Skeletal muscle tissue (tissue), 4 donors: Measurements from ENCODE around the gene RAB22A. TPM values are rescaled to one million over a fixed set of nuclear protein-coding genes. Genes with fewer than 3 reads are reported as not detected.

ENCODE experiments used
- H3K27ac ChIP-seq: one replicate; pipeline ENCODE4 v1.7.0; 2013; ENCODE audit warnings: mild to moderate bottlenecking, low read depth, low read length, inconsistent platforms
- H3K27me3 ChIP-seq, 3 donors: one replicate each; pipeline ENCODE4 v1.7.0; 2013; ENCODE audit warnings: low read length in 3 of 3; ENCODE audit not compliant: control insufficient read depth in 3 of 3, insufficient read depth in 3 of 3
- H3K36me3 ChIP-seq, 3 donors: one replicate each; pipeline ENCODE4 v1.7.0; 2013; ENCODE audit warnings: low read length in 3 of 3; ENCODE audit not compliant: control insufficient read depth in 3 of 3, insufficient read depth in 3 of 3
- H3K4me1 ChIP-seq, 3 donors: one replicate each; pipeline ENCODE4 v1.7.0; 2013; ENCODE audit warnings: low read length in 3 of 3, mild to moderate bottlenecking in 3 of 3; ENCODE audit not compliant: control insufficient read depth in 3 of 3, insufficient read depth in 3 of 3
- H3K4me3 ChIP-seq, 3 donors: one replicate each; pipeline ENCODE4 v1.7.0; 2013; ENCODE audit warnings: low read length in 3 of 3
- H3K9ac ChIP-seq, 3 donors: one replicate each; pipeline ENCODE4 v1.7.0; 2013; ENCODE audit warnings: low read length in 3 of 3, mild to moderate bottlenecking in 3 of 3, moderate library complexity in 2 of 3, low read depth in 1 of 3
- H3K9me3 ChIP-seq, 3 donors: one replicate each; pipeline ENCODE4 v1.7.0; 2013; ENCODE audit warnings: low read length in 3 of 3; ENCODE audit not compliant: control insufficient read depth in 3 of 3
- total RNA-seq: library from RNA; depleted of rRNA; stranded (reverse); fragments of >200 nt; gene quantifications from one replicate; pipeline ENCODE4 v1.2.3, GENCODE V29; 2014
- donor health status: Osteomylitis.

Gene RAB22A
- total RNA-seq, 1 donor from 2014 or later, result 10.4 TPM

DNA sequence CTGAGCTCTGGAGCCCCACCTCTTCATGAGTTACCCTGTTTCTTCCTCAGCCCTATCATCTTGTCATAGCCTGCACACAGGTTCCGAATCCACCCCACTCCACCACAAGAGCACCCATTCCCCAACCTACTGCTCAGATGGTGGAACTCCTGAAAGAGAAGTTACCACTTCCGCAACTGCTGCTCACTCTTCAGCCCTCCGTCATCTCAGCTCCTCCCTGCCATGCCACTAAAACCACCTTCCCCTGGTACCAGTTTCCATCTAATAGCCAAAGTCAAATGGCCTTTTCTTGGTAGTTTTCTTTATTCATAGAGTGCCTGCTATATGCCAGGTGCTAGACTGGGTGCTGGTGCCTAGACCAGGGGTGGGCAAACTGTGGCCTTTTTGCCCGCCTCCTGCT lies 3.9 kb downstream of the RAB22A start:
- H3K9me3 ChIP-seq, result no peaks in the 10 kb centered on the region
- H3K36me3 ChIP-seq, result peaks cover 23 to 34% (median 23%) of the 10 kb centered on the region in 3 donors
- H3K9ac ChIP-seq, result peak overlapping the region in 1 of 3 donors; percentile 16
- no peak overlapping the region for H3K27ac ChIP-seq
- H3K4me3 ChIP-seq, result no peak overlapping the region
- H3K4me1 ChIP-seq, result peaks cover 0 to 11% (median 4%) of the 10 kb centered on the region in 3 donors
- H3K27me3 ChIP-seq, result no peaks in the 10 kb centered on the region

DNA sequence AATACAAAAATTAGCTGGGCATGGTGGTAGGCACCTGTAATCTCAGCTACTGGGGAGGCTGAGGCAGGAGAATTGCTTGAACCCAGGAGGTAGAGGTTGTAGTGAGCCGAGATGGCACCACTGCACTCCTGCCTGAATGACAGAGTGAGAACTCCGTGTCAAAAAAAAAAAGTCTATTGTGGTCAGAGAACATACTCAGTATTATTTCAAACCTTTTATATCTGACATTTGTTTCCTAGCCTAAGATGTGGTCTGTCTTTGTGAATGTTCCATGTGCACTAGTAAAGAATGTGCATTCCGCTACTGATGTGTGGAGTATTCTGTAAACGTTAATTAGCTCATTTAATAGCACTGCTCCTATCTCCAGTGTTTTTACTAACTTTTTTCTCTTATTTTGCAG lies 11.7 kb downstream of the RAB22A start:
- Histone ChIP-seq H3K9me3 (no peaks in the 10 kb centered on the region), H3K9ac (no peak overlapping the region), H3K27me3 (no peaks in the 10 kb centered on the region), H3K4me1 (no peaks in the 10 kb centered on the region), H3K4me3 (no peak overlapping the region), H3K27ac (no peak overlapping the region), H3K36me3 (peaks cover 2 to 5% (median 5%) of the 10 kb centered on the region in 3 donors)

DNA sequence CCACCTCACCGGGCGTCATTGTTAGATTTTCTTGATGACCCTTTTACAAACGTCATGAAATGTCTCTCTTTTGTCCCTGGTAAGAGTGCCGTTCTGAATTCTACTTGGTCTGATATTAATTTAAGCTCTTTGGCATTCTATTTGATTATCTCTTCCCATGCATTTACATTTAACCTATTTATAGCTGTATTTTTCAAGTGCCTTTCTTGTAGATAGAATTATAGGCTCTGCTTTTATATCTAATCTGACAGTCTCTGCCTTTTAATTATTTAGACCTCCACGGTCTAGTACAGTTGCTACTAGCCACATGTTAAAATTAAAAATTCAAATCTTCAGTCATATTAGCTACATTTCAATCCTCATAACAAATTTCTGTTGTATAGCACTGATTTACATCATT lies 12.6 kb downstream of the RAB22A start:
- H3K9ac ChIP-seq, result peak overlapping the region in 1 of 3 donors; percentile 20
- no peaks in the 10 kb centered on the region for H3K27me3 ChIP-seq
- no peaks in the 10 kb centered on the region for H3K9me3 ChIP-seq
- H3K4me3 ChIP-seq, result no peak overlapping the region
- no peaks in the 10 kb centered on the region for H3K36me3 ChIP-seq
- peaks cover 0 to under 1% (median 0%) of the 10 kb centered on the region in 3 donors for H3K4me1 ChIP-seq
- H3K27ac ChIP-seq, result no peak overlapping the region

DNA sequence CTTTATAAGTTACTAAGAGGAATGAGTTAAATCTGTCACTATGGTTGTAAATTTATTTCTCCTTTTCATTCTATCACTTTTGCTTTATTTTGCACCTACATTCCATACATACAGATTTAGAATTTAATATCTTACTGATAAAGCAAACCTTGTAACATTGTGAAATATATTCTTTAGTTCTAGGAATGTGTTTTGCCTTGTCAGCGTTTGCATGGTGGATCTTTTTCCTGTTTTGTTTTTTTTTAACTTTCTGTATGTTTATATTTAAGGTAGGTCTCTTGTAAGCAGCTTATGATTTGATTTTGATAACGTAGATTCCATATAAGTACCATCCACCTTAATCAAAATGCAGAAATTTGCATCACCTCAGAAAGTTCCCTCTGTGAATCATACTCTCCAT lies 16.4 kb downstream of the RAB22A start:
- H3K9me3 ChIP-seq, result no peaks in the 10 kb centered on the region
- peaks cover 7 to 20% (median 8%) of the 10 kb centered on the region in 3 donors for H3K4me1 ChIP-seq
- no peaks in the 10 kb centered on the region for H3K36me3 ChIP-seq
- H3K27ac ChIP-seq, result no peak overlapping the region
- no peak overlapping the region for H3K4me3 ChIP-seq
- H3K27me3 ChIP-seq, result no peaks in the 10 kb centered on the region
- H3K9ac ChIP-seq, result no peak overlapping the region

DNA sequence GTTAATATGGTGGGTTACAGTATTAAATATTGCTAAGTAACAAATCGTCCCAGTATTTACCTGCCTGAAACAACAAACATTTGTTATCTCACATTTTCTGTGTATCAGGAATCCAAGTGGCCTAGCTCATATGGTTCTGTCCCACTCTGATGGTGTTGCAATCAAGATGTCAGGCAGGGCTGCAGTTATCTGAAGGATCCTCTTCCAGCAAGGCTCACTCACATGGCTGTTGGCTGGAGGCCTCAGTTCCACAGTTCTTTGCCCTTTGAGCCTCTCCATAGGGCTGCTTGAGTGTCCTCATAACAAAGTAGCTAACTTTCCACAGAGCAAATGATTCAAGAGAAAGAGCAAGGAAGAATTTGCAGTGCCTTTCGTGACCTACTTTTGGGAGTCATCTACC lies 17.7 kb downstream of the RAB22A start:
- peaks cover 7 to 27% (median 9%) of the 10 kb centered on the region in 3 donors for H3K4me1 ChIP-seq
- H3K9ac ChIP-seq, result no peak overlapping the region
- no peaks in the 10 kb centered on the region for H3K9me3 ChIP-seq
- H3K27ac ChIP-seq, result no peak overlapping the region
- no peak overlapping the region for H3K4me3 ChIP-seq
- H3K36me3 ChIP-seq, result no peaks in the 10 kb centered on the region
- H3K27me3 ChIP-seq, result no peaks in the 10 kb centered on the region

DNA sequence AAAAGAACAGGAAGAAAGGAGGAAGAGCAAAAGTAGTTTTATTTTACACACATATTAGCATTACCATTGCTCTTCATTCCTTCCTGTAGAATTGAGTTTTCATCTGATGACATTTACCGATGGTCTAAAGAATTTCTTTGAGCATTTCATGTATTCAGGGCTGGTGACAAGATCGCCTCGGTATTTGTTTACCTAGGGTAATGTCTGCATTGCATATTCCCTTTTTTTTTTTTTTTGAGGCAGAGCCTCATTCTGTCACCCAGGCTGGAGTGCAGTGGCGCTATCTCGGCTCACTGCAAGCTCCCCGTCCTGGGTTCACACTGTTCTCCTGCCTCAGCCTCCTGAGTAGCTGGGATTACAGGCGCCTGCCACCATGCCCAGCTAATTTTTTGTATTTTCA lies 19.3 kb downstream of the RAB22A start:
- Histone ChIP-seq H3K4me1 (peaks cover 7 to 27% (median 9%) of the 10 kb centered on the region in 3 donors), H3K36me3 (no peaks in the 10 kb centered on the region), H3K27me3 (no peaks in the 10 kb centered on the region), H3K27ac (no peak overlapping the region), H3K9ac (no peak overlapping the region), H3K9me3 (no peaks in the 10 kb centered on the region), H3K4me3 (no peak overlapping the region)

DNA sequence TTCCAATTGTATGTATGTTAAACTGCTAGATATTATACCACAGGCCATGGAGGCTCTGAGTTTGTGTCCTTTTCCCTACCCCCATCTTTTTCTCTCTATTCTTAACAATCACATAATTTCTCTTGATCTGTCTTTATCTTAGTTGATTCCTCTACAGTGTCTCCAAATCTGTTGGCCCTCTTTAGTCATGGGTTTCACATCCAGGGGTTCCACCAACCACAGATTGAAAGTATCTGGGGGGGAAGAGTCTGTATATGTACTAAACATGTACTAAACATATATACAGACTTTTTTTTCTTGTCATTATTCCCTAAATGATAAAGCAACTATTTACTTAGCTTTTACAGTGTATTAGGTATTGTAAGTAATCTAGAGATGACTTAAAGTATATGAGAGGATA lies 20.2 kb downstream of the RAB22A start:
- Histone ChIP-seq H3K27ac (peak overlapping the region; percentile 63), H3K27me3 (no peaks in the 10 kb centered on the region), H3K4me1 (peaks cover 7 to 27% (median 9%) of the 10 kb centered on the region in 3 donors), H3K9ac (no peak overlapping the region), H3K36me3 (no peaks in the 10 kb centered on the region), H3K4me3 (no peak overlapping the region), H3K9me3 (no peaks in the 10 kb centered on the region)

DNA sequence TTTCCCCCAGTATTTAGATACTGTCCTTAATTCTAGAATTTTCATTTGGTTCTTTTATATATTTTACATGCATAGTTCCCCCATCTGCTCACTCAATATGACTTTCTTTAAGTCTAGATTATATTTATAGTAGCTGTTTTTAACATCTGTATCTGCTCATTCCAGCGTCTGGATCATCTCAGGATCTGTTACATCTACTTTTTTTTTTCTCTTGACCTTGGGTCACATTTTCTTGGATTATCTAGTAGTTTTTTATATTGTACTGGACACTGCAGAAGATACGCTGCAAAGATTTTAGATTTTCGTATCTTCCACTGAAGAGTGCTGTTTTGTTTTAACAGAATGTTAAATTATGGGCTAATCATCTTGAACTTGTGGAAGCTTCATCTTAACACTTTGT lies 20.7 kb downstream of the RAB22A start:
- H3K4me3 ChIP-seq, result no peak overlapping the region
- H3K27me3 ChIP-seq, result no peaks in the 10 kb centered on the region

DNA sequence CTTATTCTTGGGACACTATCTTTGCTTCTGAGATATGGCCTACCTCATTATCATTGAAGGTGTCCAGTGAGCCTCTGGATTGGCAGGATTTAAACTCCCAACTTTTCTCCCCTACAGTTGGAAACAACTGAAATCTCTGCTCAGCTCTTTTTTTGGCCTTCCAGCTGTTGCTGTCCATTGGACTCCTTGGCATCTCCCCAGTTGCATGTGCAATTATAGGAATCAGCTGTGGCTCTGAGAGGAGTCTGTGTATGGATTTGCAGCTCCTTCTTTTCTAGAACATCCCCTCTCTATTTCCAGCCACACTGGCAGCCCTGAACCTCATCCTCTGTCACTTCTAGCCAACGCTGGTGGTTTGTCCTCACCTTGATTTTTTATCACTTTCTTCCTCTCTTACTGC lies 21.2 kb downstream of the RAB22A start:
- H3K4me1 ChIP-seq, result peaks cover 7 to 27% (median 9%) of the 10 kb centered on the region in 3 donors
- H3K9me3 ChIP-seq, result no peaks in the 10 kb centered on the region
- peak overlapping the region in 1 of 3 donors; percentile 23 for H3K4me3 ChIP-seq
- no peaks in the 10 kb centered on the region for H3K27me3 ChIP-seq
- H3K36me3 ChIP-seq, result no peaks in the 10 kb centered on the region
- no peak overlapping the region for H3K9ac ChIP-seq
- H3K27ac ChIP-seq, result peak overlapping the region; percentile 63

More for the DNA sequence above, 20.7 kb downstream of the RAB22A start:
- no peaks in the 10 kb centered on the region for H3K36me3 ChIP-seq
- peaks cover 7 to 27% (median 9%) of the 10 kb centered on the region in 3 donors for H3K4me1 ChIP-seq
- no peaks in the 10 kb centered on the region for H3K9me3 ChIP-seq
- H3K9ac ChIP-seq, result no peak overlapping the region
- H3K27ac ChIP-seq, result peak overlapping the region; percentile 63

DNA sequence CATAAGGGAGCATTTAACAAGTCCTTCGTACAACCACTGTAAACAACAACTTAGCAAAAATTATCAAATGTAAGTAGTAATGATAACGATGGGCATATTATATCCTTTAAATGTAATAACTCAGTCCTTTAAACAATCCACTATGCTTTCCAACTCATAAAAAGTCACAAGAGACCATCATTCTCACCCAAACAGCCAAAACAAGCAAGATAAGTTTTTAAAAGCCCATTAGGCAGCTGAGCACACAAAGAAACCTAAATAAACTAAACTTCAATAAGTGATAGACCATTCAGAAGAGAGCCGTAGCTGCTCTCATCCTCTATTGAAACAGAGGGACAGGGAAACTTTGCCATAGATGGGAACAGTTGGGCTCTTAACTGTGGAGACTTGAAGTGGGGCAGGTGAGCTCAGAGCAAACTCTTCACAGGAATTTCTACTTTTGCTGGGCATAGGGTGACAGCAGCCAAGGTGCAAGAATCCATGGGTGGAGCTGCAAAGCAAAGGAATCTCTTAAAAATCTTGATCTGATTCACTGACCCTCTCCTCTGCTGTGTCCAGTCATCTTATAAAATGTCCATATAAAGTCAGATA lies 22.5 kb downstream of the RAB22A start:
- H3K27ac ChIP-seq, result peak overlapping the region; percentile 63
- H3K9ac ChIP-seq, result no peak overlapping the region
- H3K9me3 ChIP-seq, result no peaks in the 10 kb centered on the region
- H3K27me3 ChIP-seq, result no peaks in the 10 kb centered on the region
- peaks cover 7 to 27% (median 9%) of the 10 kb centered on the region in 3 donors for H3K4me1 ChIP-seq
- H3K4me3 ChIP-seq, result no peak overlapping the region
- no peaks in the 10 kb centered on the region for H3K36me3 ChIP-seq
